PC-3 (cell line): ENCODE measurements around the gene CEACAM20.

Source experiments
- EZH2phosphoT487 ChIP-seq: fragments of 300-600 bp; sonication (generic); IDR thresholded peaks from 2 replicates; pipeline ENCODE4 v1.6.1; 2018; ENCODE audit warnings: mild to moderate bottlenecking, antibody characterized with exemption, low read length, borderline replicate concordance
- TF ChIP-seq, protein P1 (sequence below): fragments of 300-600 bp; sonication (generic); conservative IDR thresholded peaks from 2 replicates; pipeline ENCODE4 v1.5.1; 2017; ENCODE audit warnings: antibody characterized with exemption, low read depth, mild to moderate bottlenecking, low read length

GRCh38 chr19:44557933-44558332, 28.5 kb upstream of the CEACAM20 start:
- TF ChIP-seq EZH2phosphoT487: no peak
- TF ChIP-seq, protein P1, sequence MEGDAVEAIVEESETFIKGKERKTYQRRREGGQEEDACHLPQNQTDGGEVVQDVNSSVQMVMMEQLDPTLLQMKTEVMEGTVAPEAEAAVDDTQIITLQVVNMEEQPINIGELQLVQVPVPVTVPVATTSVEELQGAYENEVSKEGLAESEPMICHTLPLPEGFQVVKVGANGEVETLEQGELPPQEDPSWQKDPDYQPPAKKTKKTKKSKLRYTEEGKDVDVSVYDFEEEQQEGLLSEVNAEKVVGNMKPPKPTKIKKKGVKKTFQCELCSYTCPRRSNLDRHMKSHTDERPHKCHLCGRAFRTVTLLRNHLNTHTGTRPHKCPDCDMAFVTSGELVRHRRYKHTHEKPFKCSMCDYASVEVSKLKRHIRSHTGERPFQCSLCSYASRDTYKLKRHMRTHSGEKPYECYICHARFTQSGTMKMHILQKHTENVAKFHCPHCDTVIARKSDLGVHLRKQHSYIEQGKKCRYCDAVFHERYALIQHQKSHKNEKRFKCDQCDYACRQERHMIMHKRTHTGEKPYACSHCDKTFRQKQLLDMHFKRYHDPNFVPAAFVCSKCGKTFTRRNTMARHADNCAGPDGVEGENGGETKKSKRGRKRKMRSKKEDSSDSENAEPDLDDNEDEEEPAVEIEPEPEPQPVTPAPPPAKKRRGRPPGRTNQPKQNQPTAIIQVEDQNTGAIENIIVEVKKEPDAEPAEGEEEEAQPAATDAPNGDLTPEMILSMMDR: no peak
